K562 (cell line): ENCODE measurements around the gene SEPTIN1. TPM values are rescaled to one million over a fixed set of nuclear protein-coding genes. Genes with fewer than 3 reads are reported as not detected.

Experiments
- HDAC3 ChIP-seq: fragments of 450-650 bp; IDR thresholded peaks from 2 replicates; pipeline ENCODE4 v1.6.1; 2018; ENCODE audit warnings: borderline replicate concordance, mild to moderate bottlenecking, moderate library complexity; ENCODE audit not compliant: partially characterized antibody
- KAT8 ChIP-seq: fragments of 450-650 bp; IDR thresholded peaks from 2 replicates; pipeline ENCODE4 v1.6.1; 2016; ENCODE audit warnings: low read depth, mild to moderate bottlenecking
- KHSRP ChIP-seq: fragments of 450-650 bp; IDR thresholded peaks from 2 replicates; pipeline ENCODE4 v1.6.1; 2017
- ZNF197 ChIP-seq: fragments of 200-800 bp; sonication (Bioruptor generic); IDR thresholded peaks from 2 replicates; pipeline ENCODE4 v1.6.1; 2016; ENCODE audit warnings: low read depth, missing genetic modification characterization, missing compliant biosample characterization
- polyA plus RNA-seq, 8 experiments: library from polyadenylated mRNA; depleted of rRNA in 4 of 8; stranded (reverse) in 5 of 8; unstranded in 3 of 8; fragments of >200 nt; fragmentation: Nextera tagmentation in 2 of 8; fragmentation: Illumina TruSeq in 1 of 8; extraction: Ambion mirVana in 2 of 8; extraction: Trizol in 1 of 8; gene quantifications; 2 replicates each; pipeline versions ENCODE4 v1.2.1 to v1.2.3, GENCODE V29; 2011 to 2014; ENCODE audit warnings: inconsistent platforms in 1 of 8, missing spikeins in 1 of 8
- total RNA-seq, 7 experiments: library from RNA; depleted of rRNA in 6 of 7; stranded (reverse); fragments of >200 nt in 6 of 7; fragmentation: Illumina TruSeq in 2 of 7; extraction: Trizol in 2 of 7; gene quantifications; 2 replicates each; pipeline versions ENCODE4 v1.2.1 to v1.2.3, GENCODE V29; 2011 to 2021; ENCODE audit warnings: low replicate concordance in 1 of 7
- TF ChIP-seq, protein P1 (sequence below): fragments of 250-450 bp; sonication (Bioruptor Pico); IDR thresholded peaks from 2 replicates; pipeline ENCODE4 v1.4.0; 2020
- TF ChIP-seq, protein P2 (sequence below): sonication (generic); formaldehyde crosslinking; IDR thresholded peaks from 2 replicates; pipeline ENCODE4 v1.9.0; 2022; ENCODE audit warnings: mild to moderate bottlenecking, missing genetic modification reagents

Gene SEPTIN1
- total and polyA plus RNA-seq, 9 of the 15 experiments (the other 6 are each of a cell fraction or from before 2014, with no cell fraction given) = 0.23 to 5.6 (median 1.7) TPM; not detected in 1

DNA sequence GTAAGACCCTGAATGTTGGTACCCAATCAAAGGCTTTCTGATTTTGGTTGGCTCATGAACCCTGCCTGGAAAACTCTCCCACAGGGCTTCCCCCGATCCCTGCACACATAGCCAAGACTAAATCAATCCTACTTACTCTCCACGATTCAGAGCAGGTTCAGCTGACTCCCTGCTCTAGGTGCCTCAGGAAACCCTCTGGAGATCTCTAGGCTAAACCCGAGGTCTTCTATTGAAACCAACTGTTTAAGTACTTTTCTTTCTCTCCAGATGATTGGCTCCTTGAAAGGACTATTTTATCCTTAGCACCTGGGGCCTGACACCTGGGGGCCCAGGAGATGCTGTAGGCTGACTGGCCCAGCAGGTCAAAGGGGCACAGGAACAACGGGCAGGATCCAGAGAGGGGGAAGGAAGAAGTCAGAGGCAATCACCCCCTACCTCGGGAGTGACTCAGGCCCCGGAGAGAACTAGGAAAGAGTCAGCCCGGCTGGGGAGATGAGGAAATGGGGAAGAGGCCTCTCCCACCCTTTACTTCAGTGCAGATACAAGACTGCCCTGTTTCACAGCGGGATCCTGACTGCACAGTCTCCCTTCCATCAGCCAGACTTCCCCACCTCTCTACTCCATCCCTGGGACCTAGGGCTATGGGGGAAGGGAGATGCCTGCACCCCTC is 14.1 kb downstream of the SEPTIN1 start (continued):
- TF ChIP-seq, protein P1, sequence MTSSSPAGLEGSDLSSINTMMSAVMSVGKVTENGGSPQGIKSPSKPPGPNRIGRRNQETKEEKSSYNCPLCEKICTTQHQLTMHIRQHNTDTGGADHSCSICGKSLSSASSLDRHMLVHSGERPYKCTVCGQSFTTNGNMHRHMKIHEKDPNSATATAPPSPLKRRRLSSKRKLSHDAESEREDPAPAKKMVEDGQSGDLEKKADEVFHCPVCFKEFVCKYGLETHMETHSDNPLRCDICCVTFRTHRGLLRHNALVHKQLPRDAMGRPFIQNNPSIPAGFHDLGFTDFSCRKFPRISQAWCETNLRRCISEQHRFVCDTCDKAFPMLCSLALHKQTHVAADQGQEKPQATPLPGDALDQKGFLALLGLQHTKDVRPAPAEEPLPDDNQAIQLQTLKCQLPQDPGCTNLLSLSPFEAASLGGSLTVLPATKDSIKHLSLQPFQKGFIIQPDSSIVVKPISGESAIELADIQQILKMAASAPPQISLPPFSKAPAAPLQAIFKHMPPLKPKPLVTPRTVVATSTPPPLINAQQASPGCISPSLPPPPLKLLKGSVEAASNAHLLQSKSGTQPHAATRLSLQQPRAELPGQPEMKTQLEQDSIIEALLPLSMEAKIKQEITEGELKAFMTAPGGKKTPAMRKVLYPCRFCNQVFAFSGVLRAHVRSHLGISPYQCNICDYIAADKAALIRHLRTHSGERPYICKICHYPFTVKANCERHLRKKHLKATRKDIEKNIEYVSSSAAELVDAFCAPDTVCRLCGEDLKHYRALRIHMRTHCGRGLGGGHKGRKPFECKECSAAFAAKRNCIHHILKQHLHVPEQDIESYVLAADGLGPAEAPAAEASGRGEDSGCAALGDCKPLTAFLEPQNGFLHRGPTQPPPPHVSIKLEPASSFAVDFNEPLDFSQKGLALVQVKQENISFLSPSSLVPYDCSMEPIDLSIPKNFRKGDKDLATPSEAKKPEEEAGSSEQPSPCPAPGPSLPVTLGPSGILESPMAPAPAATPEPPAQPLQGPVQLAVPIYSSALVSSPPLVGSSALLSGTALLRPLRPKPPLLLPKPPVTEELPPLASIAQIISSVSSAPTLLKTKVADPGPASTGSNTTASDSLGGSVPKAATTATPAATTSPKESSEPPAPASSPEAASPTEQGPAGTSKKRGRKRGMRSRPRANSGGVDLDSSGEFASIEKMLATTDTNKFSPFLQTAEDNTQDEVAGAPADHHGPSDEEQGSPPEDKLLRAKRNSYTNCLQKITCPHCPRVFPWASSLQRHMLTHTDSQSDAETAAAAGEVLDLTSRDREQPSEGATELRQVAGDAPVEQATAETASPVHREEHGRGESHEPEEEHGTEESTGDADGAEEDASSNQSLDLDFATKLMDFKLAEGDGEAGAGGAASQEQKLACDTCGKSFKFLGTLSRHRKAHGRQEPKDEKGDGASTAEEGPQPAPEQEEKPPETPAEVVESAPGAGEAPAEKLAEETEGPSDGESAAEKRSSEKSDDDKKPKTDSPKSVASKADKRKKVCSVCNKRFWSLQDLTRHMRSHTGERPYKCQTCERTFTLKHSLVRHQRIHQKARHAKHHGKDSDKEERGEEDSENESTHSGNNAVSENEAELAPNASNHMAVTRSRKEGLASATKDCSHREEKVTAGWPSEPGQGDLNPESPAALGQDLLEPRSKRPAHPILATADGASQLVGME (CRISPR knock-in tag) = no peak
- TF ChIP-seq ZNF197 (no peak), KHSRP (no peak), HDAC3 (no peak), KAT8 (no peak)
- TF ChIP-seq, protein P2, sequence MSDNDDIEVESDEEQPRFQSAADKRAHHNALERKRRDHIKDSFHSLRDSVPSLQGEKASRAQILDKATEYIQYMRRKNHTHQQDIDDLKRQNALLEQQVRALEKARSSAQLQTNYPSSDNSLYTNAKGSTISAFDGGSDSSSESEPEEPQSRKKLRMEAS = no peak
